NB4 (cell line): Measurements from ENCODE around the gene SOX9.

Experiments used
- DNase-seq: peaks from one replicate; pipeline ENCODE4 v3.0.0; 2010; ENCODE audit warnings: low read depth
- H3K4me3 ChIP-seq: one replicate; pipeline ENCODE4 v1.5.1; 2011; ENCODE audit warnings: mild to moderate bottlenecking, low read depth, low read length, moderate library complexity
- MYC ChIP-seq: IDR thresholded peaks from 2 replicates; pipeline ENCODE4 v1.6.1; 2011; ENCODE audit warnings: low read depth, low read length
- POLR2A ChIP-seq: IDR thresholded peaks from 2 replicates; pipeline ENCODE4 v1.6.1; 2011; ENCODE audit warnings: mild to moderate bottlenecking; ENCODE audit not compliant: insufficient read length; ENCODE audit errors: extremely low read depth
- TF ChIP-seq, protein P1 (sequence below): IDR thresholded peaks from one replicate; pipeline ENCODE4 v1.5.1; 2012; ENCODE audit warnings: low read depth, low read length
- TF ChIP-seq, protein P2 (sequence below): IDR thresholded peaks from 2 replicates; pipeline ENCODE4 v1.6.1; 2011; ENCODE audit warnings: low read depth, low read length

The SOX9 gene

DNA sequence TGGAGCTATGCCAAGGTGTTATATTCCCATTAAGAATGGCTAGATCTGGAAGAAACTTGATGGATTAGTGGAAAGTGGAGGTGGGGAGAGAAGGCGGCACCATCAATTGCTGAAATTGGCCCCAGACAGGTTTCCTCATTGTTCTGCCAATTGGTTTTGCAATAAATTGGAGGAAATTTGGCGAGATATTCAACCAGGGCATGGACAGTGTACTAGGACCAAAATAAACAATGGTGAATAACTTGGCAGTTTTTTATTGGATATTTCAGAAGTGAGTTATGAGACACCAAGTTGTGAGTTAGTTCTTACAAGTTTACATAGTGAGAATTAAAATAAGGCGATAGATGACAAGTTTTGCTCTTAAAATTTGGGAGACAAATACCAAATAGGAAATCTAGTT is 41.1 kb upstream of the SOX9 start:
- TF ChIP-seq, protein P1, sequence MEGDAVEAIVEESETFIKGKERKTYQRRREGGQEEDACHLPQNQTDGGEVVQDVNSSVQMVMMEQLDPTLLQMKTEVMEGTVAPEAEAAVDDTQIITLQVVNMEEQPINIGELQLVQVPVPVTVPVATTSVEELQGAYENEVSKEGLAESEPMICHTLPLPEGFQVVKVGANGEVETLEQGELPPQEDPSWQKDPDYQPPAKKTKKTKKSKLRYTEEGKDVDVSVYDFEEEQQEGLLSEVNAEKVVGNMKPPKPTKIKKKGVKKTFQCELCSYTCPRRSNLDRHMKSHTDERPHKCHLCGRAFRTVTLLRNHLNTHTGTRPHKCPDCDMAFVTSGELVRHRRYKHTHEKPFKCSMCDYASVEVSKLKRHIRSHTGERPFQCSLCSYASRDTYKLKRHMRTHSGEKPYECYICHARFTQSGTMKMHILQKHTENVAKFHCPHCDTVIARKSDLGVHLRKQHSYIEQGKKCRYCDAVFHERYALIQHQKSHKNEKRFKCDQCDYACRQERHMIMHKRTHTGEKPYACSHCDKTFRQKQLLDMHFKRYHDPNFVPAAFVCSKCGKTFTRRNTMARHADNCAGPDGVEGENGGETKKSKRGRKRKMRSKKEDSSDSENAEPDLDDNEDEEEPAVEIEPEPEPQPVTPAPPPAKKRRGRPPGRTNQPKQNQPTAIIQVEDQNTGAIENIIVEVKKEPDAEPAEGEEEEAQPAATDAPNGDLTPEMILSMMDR: no peak
- TF ChIP-seq MYC (no peak), POLR2A (no peak)
- TF ChIP-seq, protein P2, sequence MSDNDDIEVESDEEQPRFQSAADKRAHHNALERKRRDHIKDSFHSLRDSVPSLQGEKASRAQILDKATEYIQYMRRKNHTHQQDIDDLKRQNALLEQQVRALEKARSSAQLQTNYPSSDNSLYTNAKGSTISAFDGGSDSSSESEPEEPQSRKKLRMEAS: no peak
- no peak for DNase-seq
- H3K4me3 ChIP-seq: no peak overlapping the region

DNA sequence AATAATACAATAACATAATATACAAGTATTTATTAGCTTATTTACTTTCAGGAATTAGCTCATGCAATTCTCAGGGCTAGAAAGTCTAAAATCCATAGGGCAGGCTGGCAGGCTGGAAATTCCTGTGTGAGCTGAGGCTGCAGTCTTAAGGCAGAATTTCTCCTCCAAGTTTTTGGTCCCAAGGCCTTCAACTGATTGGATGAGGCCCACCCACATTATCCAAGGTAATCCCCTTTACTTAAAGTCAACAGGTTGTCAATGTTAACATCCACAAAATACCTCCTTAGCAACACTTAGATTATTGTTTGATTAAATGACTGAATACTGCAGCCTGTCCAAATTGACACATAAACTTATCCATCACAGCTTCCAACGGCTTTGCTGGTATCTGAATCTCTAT is 32.9 kb upstream of the SOX9 start:
- no peak for DNase-seq
- no peak overlapping the region for H3K4me3 ChIP-seq
- TF ChIP-seq MYC (no peak), POLR2A (no peak)
- TF ChIP-seq, protein P1: no peak
- TF ChIP-seq, protein P2: no peak

DNA sequence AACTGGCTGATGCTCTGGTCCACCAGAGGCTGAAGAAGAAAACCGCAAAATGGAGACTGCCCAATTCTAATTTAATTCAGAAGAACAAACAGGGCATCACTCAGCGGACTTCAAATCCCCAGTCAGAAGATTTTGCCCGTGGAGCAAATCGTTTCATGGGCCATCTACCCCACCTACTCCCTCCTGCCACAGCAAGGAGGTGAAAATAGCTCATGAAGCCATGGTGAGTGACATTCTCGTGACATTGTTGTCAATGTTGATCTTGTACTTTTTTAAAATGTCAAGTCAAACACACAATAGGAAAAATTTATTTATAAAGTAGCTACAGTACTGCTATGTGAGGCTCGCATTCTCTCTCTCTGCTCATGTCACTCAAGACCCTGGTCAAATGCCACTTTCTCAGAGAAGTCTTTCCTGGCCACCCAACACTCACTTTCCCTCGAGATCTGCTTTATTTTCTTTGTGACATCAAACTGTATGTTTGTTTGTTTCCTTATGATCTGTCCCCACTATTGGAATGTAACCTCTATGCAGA is 31.3 kb upstream of the SOX9 start:
- no peak overlapping the region for H3K4me3 ChIP-seq
- TF ChIP-seq, protein P1: no peak
- TF ChIP-seq MYC: no peak
- TF ChIP-seq, protein P2: no peak
- no peak for TF ChIP-seq POLR2A
- DNase-seq: no peak

DNA sequence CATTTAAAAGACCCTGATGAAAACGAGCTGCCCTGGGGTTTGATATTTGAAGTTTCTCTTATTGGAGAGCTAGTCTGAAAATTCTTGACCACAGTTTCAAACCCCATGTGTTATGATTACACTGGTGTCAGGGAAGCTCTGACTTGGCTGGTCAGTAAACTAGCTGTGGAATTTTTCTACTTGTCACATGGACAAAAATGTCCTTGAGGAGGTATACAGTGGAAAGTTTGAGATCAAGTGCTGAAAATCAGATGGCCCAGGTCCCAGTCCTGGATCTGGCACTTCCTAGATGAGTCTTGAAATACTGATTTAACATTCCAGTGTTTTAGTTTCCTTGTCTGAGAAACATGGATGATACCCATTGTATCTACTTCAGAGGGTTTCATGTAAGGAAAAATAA is 30.7 kb upstream of the SOX9 start:
- no peak for DNase-seq
- no peak for TF ChIP-seq POLR2A
- TF ChIP-seq, protein P1: no peak
- TF ChIP-seq, protein P2: no peak
- no peak for TF ChIP-seq MYC
- no peak overlapping the region for H3K4me3 ChIP-seq

DNA sequence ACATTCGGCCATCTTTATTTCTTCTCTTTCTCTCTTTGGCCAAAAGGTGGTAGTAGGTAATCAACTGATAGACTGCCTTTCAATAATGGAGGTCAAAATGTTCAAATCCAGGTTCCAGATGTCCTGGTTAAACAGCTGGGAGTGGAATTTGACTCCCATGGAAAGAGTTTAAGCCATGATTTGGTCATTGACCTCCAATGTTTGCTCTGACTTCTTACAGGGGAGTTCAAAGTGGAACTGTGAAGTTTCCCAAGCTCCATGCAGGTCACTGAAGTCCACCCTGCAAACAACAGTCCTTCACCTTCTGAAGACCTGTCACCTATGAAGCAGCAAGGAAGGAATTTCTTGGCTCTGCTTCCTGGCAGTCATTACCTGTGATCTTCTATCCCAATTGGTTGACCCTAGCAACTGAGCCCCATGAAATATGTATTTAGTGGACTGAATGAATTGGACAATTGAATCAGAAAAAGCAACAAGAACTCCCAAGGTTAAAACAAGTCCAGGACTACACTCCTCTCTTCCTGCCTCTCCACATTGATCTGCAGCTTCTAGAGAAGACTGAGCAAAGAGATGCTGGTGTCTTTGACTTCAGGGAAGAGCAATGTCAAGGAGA is 28.0 kb upstream of the SOX9 start:
- DNase-seq: no peak
- no peak overlapping the region for H3K4me3 ChIP-seq
- TF ChIP-seq MYC (no peak), POLR2A (no peak)
- TF ChIP-seq, protein P2: no peak
- TF ChIP-seq, protein P1: no peak
